ENCODE measurements around the gene EIF3F.

Gene EIF3F

GRCh38 chr11:8040261-8040920 is 53.3 kb downstream of the EIF3F start:
- DNase-seq: no peak

- DNase-seq: no peak
Observed at GRCh38 chr11:8040921-8041285, 53.8 kb downstream of the EIF3F start.

- DNase-seq: no peak
Observed at GRCh38 chr11:8041576-8041975, 54.4 kb downstream of the EIF3F start.

GRCh38 chr11:8043756-8044155 is 56.6 kb downstream of the EIF3F start:
- DNase-seq: no peak

GRCh38 chr11:8045839-8046238 is 58.7 kb downstream of the EIF3F start:
- DNase-seq: no peak

GRCh38 chr11:8047382-8047781 is 60.2 kb downstream of the EIF3F start:
- DNase-seq: no peak

- no peak for DNase-seq
Observed at GRCh38 chr11:8049084-8049483, 61.9 kb downstream of the EIF3F start.

Data from suppressor macrophage (primary cell).